Astrocyte (in vitro differentiated cells and primary cell): ENCODE results near the gene SSTR4.

Experiments used
- CTCF ChIP-seq: IDR thresholded peaks from 2 replicates; pipeline ENCODE4 v1.5.1; 2011; ENCODE audit warnings: low read depth, mild to moderate bottlenecking, inconsistent platforms, low read length, moderate library complexity; ENCODE audit not compliant: insufficient read depth
- EZH2 ChIP-seq: IDR thresholded peaks from 2 replicates; pipeline ENCODE4 v1.6.1; 2012; ENCODE audit warnings: mild to moderate bottlenecking, low read length, inconsistent platforms; ENCODE audit not compliant: insufficient read depth

DNA sequence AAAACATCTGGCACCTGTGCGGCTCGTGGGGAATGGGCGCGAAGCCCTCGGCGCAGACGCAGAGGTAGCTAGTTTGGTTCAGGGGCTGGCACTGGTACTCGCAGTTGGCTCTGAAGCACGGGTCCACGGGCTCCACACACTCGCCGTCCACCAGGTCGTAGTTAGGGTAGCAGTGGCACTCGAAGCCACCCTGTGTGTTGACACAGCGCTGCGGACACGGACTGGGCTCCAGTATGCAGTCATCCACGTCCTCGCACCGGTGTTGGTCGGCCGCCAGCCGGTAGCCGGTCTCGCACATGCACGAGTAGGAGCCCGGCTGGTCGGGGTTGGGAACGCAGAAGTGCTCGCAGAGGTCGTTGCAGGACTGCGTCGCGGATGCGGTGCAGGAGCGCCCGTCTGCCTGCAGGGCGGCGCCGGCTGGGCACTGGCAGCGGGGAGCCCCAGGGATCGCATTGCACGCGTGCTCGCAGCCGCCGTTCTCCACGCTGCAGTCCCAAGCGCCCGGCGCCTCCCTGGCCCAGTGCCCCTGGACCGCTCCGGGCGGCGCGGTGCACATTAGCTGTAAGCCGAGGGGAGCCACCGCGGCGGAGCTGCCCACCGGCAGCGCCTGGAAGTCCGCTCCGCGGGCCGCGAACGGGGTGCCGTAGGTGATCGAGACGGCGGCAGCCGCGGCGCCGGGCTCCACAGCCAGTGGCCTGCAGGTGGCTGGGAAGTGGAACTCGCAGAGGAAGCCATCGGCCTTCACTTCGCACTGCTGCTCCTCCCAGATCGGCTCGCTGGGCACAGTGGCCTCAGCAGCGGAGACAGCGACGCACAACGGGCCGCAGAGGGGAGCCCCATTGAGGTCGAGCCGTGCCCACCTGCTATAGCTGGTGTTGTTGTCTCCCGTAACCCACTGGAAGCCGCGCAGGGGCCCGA lies 13.4 kb downstream of the SSTR4 start:
- no peak for TF ChIP-seq CTCF
- TF ChIP-seq EZH2, result peak; percentile 73
